Activated T-helper 1 cell treated with anti-CD3 and anti-CD28 coated beads, Interleukin-12 subunit alpha, Interleukin-12 subunit beta, Interleukin-2, Interleukin-4 antibody, amounts not matched to agents 30 ng/mL and 10 ng/mL and 1 ng/mL, durations not matched to agents 14 hours and 24 hours and 36 hours (primary cell): ENCODE measurements around the gene ZIC5. TPM values are rescaled to one million over a fixed set of nuclear protein-coding genes. Genes with fewer than 3 reads are reported as not detected.
"Not testable (repeated sequence)": the region's sequence is repeated elsewhere in the genome, so short reads cannot be mapped to it uniquely, and the experiment has no call there.

ENCODE experiments used
- DNase-seq: peaks from one replicate; pipeline ENCODE4 v3.0.0; 2021; ENCODE audit warnings: low spot score
- H3K27ac Mint-ChIP-seq: one replicate; pipeline ENCODE4 v1.8.0; 2021; ENCODE audit warnings: mild to moderate bottlenecking, mixed read lengths
- H3K27me3 Mint-ChIP-seq: one replicate; pipeline ENCODE4 v1.8.0; 2022; ENCODE audit warnings: mild to moderate bottlenecking, moderate library complexity, mixed read lengths; ENCODE audit not compliant: insufficient read depth
- H3K36me3 Mint-ChIP-seq: one replicate; pipeline ENCODE4 v1.8.0; 2021; ENCODE audit warnings: low read depth, mixed read lengths
- H3K4me1 Mint-ChIP-seq: one replicate; pipeline ENCODE4 v1.8.0; 2021; ENCODE audit warnings: low read depth, mixed read lengths
- H3K4me3 Mint-ChIP-seq: one replicate; pipeline ENCODE4 v1.8.0; 2021; ENCODE audit warnings: mild to moderate bottlenecking, moderate library complexity, mixed read lengths
- H3K9me3 Mint-ChIP-seq: one replicate; pipeline ENCODE4 v1.8.0; 2021; ENCODE audit warnings: mixed read lengths
- intact Hi-C: fragments of 100-400 bp; cut with micrococcal nuclease; formaldehyde crosslinking; loops from one replicate; pipeline ENCODE4 v1.15.1; 2024
- total RNA-seq: library from RNA; stranded (reverse); gene quantifications from 2 replicates; pipeline ENCODE4 v1.2.3, GENCODE V29; 2022

ZIC5 gene
- total RNA-seq, 1 donor from 2014 or later, result not detected

GRCh38 chr13:99948411-99948810 lies 23.2 kb downstream of the ZIC5 start:
- Mint-ChIP-seq H3K4me1 (no peaks in the 10 kb centered on the region), H3K4me3 (no peak overlapping the region), H3K27ac (no peak overlapping the region), H3K9me3 (no peaks in the 10 kb centered on the region), H3K36me3 (no peaks in the 10 kb centered on the region), H3K27me3 (peaks cover 55% of the 10 kb centered on the region)
- no peak for DNase-seq
- intact Hi-C loops, result no loop called here

DNA sequence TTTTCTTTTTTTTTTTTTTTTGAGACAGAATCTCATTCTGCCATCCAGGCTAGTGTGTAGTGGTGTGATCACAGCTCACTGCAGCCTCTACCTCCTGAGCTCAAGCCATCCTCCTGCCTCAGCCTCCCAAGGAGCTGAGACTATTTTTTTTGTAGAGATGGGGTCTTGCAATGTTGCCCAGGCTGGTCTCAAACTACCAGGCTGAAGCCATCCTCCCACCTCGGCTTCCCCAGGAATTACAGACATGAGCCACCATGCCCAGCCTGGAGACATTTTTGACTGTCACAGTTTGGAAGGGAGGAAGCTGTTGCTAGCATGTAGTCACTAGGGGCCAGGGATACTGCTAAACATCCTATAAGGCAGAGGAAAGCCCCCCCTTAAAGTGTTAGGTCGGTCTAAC lies 23.9 kb downstream of the ZIC5 start:
- no peaks in the 10 kb centered on the region for H3K9me3 Mint-ChIP-seq
- no peak overlapping the region for H3K27ac Mint-ChIP-seq
- peaks cover 52% of the 10 kb centered on the region for H3K27me3 Mint-ChIP-seq
- no peak overlapping the region for H3K4me3 Mint-ChIP-seq
- intact Hi-C loops, result no loop called here
- no peak for DNase-seq
- H3K36me3 Mint-ChIP-seq, result no peaks in the 10 kb centered on the region
- no peaks in the 10 kb centered on the region for H3K4me1 Mint-ChIP-seq

DNA sequence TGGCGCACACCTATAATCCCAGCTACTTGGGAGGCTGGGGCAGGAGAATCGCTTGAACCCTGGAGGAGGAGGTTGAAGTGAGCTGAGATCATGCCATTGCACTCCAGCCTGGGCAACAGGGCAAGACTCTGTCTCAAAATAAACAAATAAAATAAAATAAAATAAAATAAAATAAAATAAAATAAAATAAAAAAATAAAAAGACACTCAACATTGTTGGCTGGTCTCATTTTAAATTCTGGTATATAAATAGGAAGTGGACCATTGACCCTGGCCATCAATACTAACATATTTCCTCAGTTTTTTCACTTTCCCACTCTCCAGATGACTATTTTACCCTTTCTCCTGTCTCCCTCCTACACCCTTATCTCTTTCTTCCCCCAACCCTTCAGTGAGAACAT lies 26.1 kb downstream of the ZIC5 start:
- DNase-seq, H3K36me3 Mint-ChIP-seq, H3K4me3 Mint-ChIP-seq, H3K27ac Mint-ChIP-seq, H3K9me3 Mint-ChIP-seq, intact Hi-C loops, H3K4me1 Mint-ChIP-seq: not testable (repeated sequence)
- H3K27me3 Mint-ChIP-seq, result peaks cover 41% of the 10 kb centered on the region

DNA sequence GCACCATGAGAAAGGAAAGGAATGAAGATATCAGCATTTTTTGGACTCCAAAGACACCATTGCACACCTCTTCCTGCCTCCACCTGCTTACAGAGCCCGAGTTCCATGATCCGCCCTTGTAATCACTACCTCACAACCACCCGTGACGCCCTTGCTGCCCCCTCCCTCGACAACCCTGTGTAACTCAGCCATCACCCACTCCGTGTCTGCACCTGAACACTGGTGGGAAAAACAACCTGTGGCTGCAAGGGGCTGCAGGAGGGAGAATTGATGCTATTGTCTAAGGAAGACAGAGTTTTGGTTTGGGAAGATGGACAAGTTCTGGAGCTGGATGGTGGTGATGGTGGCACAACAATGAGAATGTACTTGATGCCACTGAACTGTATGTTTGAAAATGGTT lies 27.0 kb downstream of the ZIC5 start:
- H3K9me3 Mint-ChIP-seq, result no peaks in the 10 kb centered on the region
- no peaks in the 10 kb centered on the region for H3K36me3 Mint-ChIP-seq
- H3K4me1 Mint-ChIP-seq, result no peaks in the 10 kb centered on the region
- no peak overlapping the region for H3K4me3 Mint-ChIP-seq
- DNase-seq, result no peak
- no peak overlapping the region for H3K27ac Mint-ChIP-seq
- H3K27me3 Mint-ChIP-seq, result peaks cover 33% of the 10 kb centered on the region
- intact Hi-C loops, result no loop called here

- no peak for DNase-seq
- intact Hi-C loops, result no loop called here
- Mint-ChIP-seq H3K27me3 (peaks cover 28% of the 10 kb centered on the region), H3K36me3 (no peaks in the 10 kb centered on the region), H3K27ac (no peak overlapping the region), H3K4me3 (no peak overlapping the region), H3K4me1 (no peaks in the 10 kb centered on the region), H3K9me3 (no peaks in the 10 kb centered on the region)
Observed at GRCh38 chr13:99944102-99944501, 27.5 kb downstream of the ZIC5 start.

GRCh38 chr13:99941911-99942310 lies 29.7 kb downstream of the ZIC5 start:
- no peaks in the 10 kb centered on the region for H3K4me1 Mint-ChIP-seq
- H3K9me3 Mint-ChIP-seq, result no peaks in the 10 kb centered on the region
- peaks cover 31% of the 10 kb centered on the region for H3K27me3 Mint-ChIP-seq
- intact Hi-C loops, result no loop called here
- H3K27ac Mint-ChIP-seq, result no peak overlapping the region
- H3K4me3 Mint-ChIP-seq, result no peak overlapping the region
- no peaks in the 10 kb centered on the region for H3K36me3 Mint-ChIP-seq
- no peak for DNase-seq

- intact Hi-C loops, result no loop called here
- H3K9me3 Mint-ChIP-seq, result no peaks in the 10 kb centered on the region
- H3K27me3 Mint-ChIP-seq, result peaks cover 28% of the 10 kb centered on the region
- H3K4me3 Mint-ChIP-seq, result no peak overlapping the region
- no peak for DNase-seq
- no peaks in the 10 kb centered on the region for H3K4me1 Mint-ChIP-seq
- no peaks in the 10 kb centered on the region for H3K36me3 Mint-ChIP-seq
- H3K27ac Mint-ChIP-seq, result no peak overlapping the region
Observed at GRCh38 chr13:99941086-99941485, 30.5 kb downstream of the ZIC5 start.

GRCh38 chr13:99938635-99939034 lies 32.9 kb downstream of the ZIC5 start:
- intact Hi-C loops, result no loop called here
- no peaks in the 10 kb centered on the region for H3K36me3 Mint-ChIP-seq
- H3K9me3 Mint-ChIP-seq, result no peaks in the 10 kb centered on the region
- DNase-seq, result no peak
- no peak overlapping the region for H3K27ac Mint-ChIP-seq
- H3K4me3 Mint-ChIP-seq, result no peak overlapping the region
- peaks cover 30% of the 10 kb centered on the region for H3K27me3 Mint-ChIP-seq
- H3K4me1 Mint-ChIP-seq, result no peaks in the 10 kb centered on the region

DNA sequence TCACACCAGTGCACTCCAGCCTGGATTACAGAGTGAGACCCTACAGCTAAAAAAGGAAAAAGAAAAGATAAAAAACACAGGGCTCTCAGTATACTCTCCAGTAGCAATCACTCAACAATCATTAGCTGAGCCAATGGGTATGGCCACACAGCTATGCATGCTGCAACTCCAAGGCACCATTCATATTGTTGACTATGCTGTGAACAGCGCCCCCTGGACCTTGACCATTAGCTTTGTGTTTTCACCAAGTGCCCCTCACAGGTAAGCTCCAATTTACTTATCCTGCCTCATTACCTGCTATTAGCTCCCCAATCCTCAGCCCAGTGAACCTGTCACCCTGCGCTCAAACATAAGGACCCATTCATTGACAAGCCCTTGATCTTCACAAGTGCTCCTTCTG lies 35.8 kb downstream of the ZIC5 start:
- no peaks in the 10 kb centered on the region for H3K36me3 Mint-ChIP-seq
- no peaks in the 10 kb centered on the region for H3K9me3 Mint-ChIP-seq
- H3K27ac Mint-ChIP-seq, result no peak overlapping the region
- H3K4me3 Mint-ChIP-seq, result no peak overlapping the region
- no peaks in the 10 kb centered on the region for H3K4me1 Mint-ChIP-seq
- peaks cover 23% of the 10 kb centered on the region for H3K27me3 Mint-ChIP-seq
- DNase-seq, result no peak
- intact Hi-C loops, result no loop called here

GRCh38 chr13:99932912-99933311 lies 38.7 kb downstream of the ZIC5 start:
- no peak for DNase-seq
- intact Hi-C loops, result no loop called here
- H3K27ac Mint-ChIP-seq, result no peak overlapping the region

DNA sequence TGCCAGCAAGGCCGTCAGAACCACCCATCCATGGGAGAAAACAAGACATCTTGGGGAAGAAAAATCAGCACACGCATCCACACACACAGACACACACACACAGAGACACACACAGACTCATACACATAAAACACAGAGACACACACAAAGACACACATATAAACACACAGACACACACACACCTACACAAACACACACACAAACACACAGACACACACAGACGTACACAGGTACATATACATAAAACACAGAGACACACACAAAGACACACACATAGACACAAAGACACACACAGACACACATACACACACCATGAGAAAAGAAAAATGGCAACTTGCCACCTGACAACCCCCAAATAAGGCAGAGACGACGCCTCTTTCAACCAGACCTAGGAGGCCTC lies 40.6 kb downstream of the ZIC5 start:
- H3K27ac Mint-ChIP-seq, result no peak overlapping the region

More at GRCh38 chr13:99932912-99933311, 38.7 kb downstream of the ZIC5 start:
- Mint-ChIP-seq H3K36me3 (no peaks in the 10 kb centered on the region), H3K4me1 (peaks cover 5% of the 10 kb centered on the region), H3K27me3 (peaks cover 25% of the 10 kb centered on the region), H3K4me3 (no peak overlapping the region), H3K9me3 (no peaks in the 10 kb centered on the region)

GRCh38 chr13:99929866-99930265 lies 41.7 kb downstream of the ZIC5 start:
- Mint-ChIP-seq H3K27ac (no peak overlapping the region), H3K36me3 (no peaks in the 10 kb centered on the region), H3K4me3 (no peak overlapping the region), H3K4me1 (peaks cover 5% of the 10 kb centered on the region), H3K9me3 (no peaks in the 10 kb centered on the region), H3K27me3 (peaks cover 15% of the 10 kb centered on the region)
- no peak for DNase-seq
- intact Hi-C loops, result no loop called here

More for the DNA sequence above, 40.6 kb downstream of the ZIC5 start:
- intact Hi-C loops, result no loop called here
- peaks cover 20% of the 10 kb centered on the region for H3K27me3 Mint-ChIP-seq
- no peak for DNase-seq
- H3K4me1 Mint-ChIP-seq, result peaks cover 5% of the 10 kb centered on the region
- no peaks in the 10 kb centered on the region for H3K9me3 Mint-ChIP-seq
- H3K4me3 Mint-ChIP-seq, result no peak overlapping the region
- no peaks in the 10 kb centered on the region for H3K36me3 Mint-ChIP-seq

DNA sequence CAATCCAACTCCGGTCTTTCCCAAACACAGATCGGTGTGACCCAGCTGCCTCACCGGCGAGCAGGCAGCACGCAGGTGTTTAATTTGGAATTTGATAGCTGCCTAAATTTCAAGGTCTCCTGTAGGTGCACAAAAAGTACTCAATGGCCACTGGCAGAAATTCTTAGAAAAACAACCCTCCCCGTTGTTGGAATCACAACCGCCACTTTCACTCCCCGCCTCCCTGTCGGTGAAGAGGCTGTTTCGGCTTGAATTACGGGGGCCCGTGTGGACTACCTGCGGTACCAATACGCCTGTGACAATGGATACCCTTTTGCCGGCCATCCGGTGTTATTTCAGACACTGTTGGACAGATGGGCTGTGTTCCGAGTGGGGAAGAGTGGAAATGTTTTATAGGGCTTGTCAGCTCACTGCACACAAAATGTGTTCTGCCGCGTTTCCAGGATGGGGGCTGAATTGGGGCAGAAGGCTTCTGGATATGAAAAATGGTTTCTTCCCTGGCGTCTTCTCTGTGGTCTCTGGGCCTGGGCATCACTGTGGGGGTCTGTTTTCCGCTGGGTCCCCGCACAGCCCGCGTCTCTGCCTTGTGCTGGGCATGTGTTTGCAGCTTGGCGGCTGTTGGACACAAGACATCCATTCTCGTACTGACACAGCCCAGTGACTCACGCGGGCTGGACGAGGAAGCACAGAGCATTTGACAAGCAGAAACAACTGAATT lies 45.4 kb downstream of the ZIC5 start:
- intact Hi-C loops, result no loop called here
- DNase-seq, result no peak
- Mint-ChIP-seq H3K4me1 (peaks cover 5% of the 10 kb centered on the region), H3K36me3 (no peaks in the 10 kb centered on the region), H3K27ac (no peak overlapping the region), H3K4me3 (no peak overlapping the region), H3K9me3 (no peaks in the 10 kb centered on the region), H3K27me3 (peaks cover 16% of the 10 kb centered on the region)
